K562 (cell line): ENCODE data around the gene SLC43A2. TPM values are rescaled to one million over a fixed set of nuclear protein-coding genes. Genes with fewer than 3 reads are reported as not detected.
A peak's percentile ranks its signal among the peaks of the same experiment; 100 is the strongest.

Experiments used
- CBFA2T3 ChIP-seq: fragments of 450-650 bp; IDR thresholded peaks from 2 replicates; pipeline ENCODE4 v1.6.1; 2017
- CBX5 ChIP-seq: IDR thresholded peaks from 2 replicates; pipeline ENCODE4 v1.6.1; 2014; ENCODE audit warnings: low read depth, borderline replicate concordance
- CXXC5 ChIP-seq: fragments of 250-450 bp; sonication (Bioruptor Pico); IDR thresholded peaks from 2 replicates; pipeline ENCODE4 v1.8.0; 2022; ENCODE audit warnings: inconsistent platforms, mild to moderate bottlenecking, moderate library complexity
- DACH1 ChIP-seq: fragments of 450-650 bp; IDR thresholded peaks from 2 replicates; pipeline ENCODE4 v1.6.1; 2018; ENCODE audit not compliant: partially characterized antibody
- LCOR ChIP-seq: sonication (generic); formaldehyde crosslinking; IDR thresholded peaks from 2 replicates; pipeline ENCODE4 v1.8.0; 2022; ENCODE audit warnings: mild to moderate bottlenecking, missing genetic modification reagents
- MAX ChIP-seq: sonication (generic); formaldehyde crosslinking; IDR thresholded peaks from 2 replicates; pipeline ENCODE4 v1.9.0; 2022; ENCODE audit warnings: mild to moderate bottlenecking, missing genetic modification reagents
- MTA2 ChIP-seq: fragments of 450-650 bp; IDR thresholded peaks from 2 replicates; pipeline ENCODE4 v1.6.1; 2016; ENCODE audit warnings: low read depth
- MTA3 ChIP-seq: fragments of 450-650 bp; formaldehyde crosslinking; IDR thresholded peaks from 2 replicates; pipeline ENCODE4 v1.6.1; 2017; ENCODE audit warnings: mild to moderate bottlenecking, borderline replicate concordance
- NCOA4 ChIP-seq: fragments of 450-650 bp; IDR thresholded peaks from 2 replicates; pipeline ENCODE4 v1.6.1; 2018; ENCODE audit warnings: mild to moderate bottlenecking; ENCODE audit not compliant: partially characterized antibody
- NFIC ChIP-seq: fragments of 450-650 bp; IDR thresholded peaks from 2 replicates; pipeline ENCODE4 v1.6.1; 2017; ENCODE audit warnings: mild to moderate bottlenecking, inconsistent platforms
- PHTF2 ChIP-seq: fragments of 250-450 bp; sonication (Bioruptor Pico); IDR thresholded peaks from 2 replicates; pipeline ENCODE4 v1.5.0; 2021; ENCODE audit warnings: mild to moderate bottlenecking
- POLR2G ChIP-seq: fragments of 200-400 bp; formaldehyde crosslinking; IDR thresholded peaks from 2 replicates; pipeline ENCODE4 v1.6.1; 2017; ENCODE audit warnings: low read depth, mild to moderate bottlenecking, antibody characterized with exemption, low read length, moderate library complexity
- RCOR1 ChIP-seq, 2 experiments: IDR thresholded peaks; 2 replicates each; pipeline ENCODE4 v1.6.1; 2012; ENCODE audit warnings: low read depth in 2 of 2, low read length in 2 of 2, borderline replicate concordance in 1 of 2, improper control_type of control experiment in 1 of 2
- SMARCA5 ChIP-seq: fragments of 450-650 bp; IDR thresholded peaks from 2 replicates; pipeline ENCODE4 v1.6.1; 2016
- SPI1 ChIP-seq: IDR thresholded peaks from 2 replicates; pipeline ENCODE4 v1.6.1; 2011; ENCODE audit warnings: low read depth, low read length, control low read depth, borderline replicate concordance
- TGIF2 ChIP-seq: sonication (generic); formaldehyde crosslinking; IDR thresholded peaks from 2 replicates; pipeline ENCODE4 v1.8.1; 2022; ENCODE audit warnings: mild to moderate bottlenecking, missing genetic modification reagents, moderate library complexity
- XRCC4 ChIP-seq: IDR thresholded peaks from one replicate; pipeline ENCODE4 v1.6.1; 2011; ENCODE audit not compliant: insufficient read depth, insufficient read length; ENCODE audit errors: extremely low read depth
- ZNF316 ChIP-seq: fragments of 450-650 bp; IDR thresholded peaks from 2 replicates; pipeline ENCODE4 v1.6.1; 2016
- ZNF436 ChIP-seq: fragments of 250-450, 450-650 bp; sonication (Bioruptor Pico); formaldehyde crosslinking; IDR thresholded peaks from 2 replicates; pipeline ENCODE4 v1.7.0; 2020; ENCODE audit warnings: mild to moderate bottlenecking
- ZNF584 ChIP-seq: fragments of 200-800 bp; sonication (Bioruptor generic); IDR thresholded peaks from 2 replicates; pipeline ENCODE4 v1.6.1; 2016; ENCODE audit warnings: low read depth, mild to moderate bottlenecking, missing genetic modification characterization, missing compliant biosample characterization
- ZNF830 ChIP-seq: fragments of 250-450 bp; sonication (Bioruptor Pico); IDR thresholded peaks from 2 replicates; pipeline ENCODE4 v1.5.0; 2021; ENCODE audit warnings: mild to moderate bottlenecking
- polyA plus RNA-seq, 8 experiments: library from polyadenylated mRNA; depleted of rRNA in 4 of 8; stranded (reverse) in 5 of 8; unstranded in 3 of 8; fragments of >200 nt; fragmentation: Nextera tagmentation in 2 of 8; fragmentation: Illumina TruSeq in 1 of 8; extraction: Ambion mirVana in 2 of 8; extraction: Trizol in 1 of 8; gene quantifications; 2 replicates each; pipeline versions ENCODE4 v1.2.1 to v1.2.3, GENCODE V29; 2011 to 2014; ENCODE audit warnings: inconsistent platforms in 1 of 8, missing spikeins in 1 of 8
- total RNA-seq, 7 experiments: library from RNA; depleted of rRNA in 6 of 7; stranded (reverse); fragments of >200 nt in 6 of 7; fragmentation: Illumina TruSeq in 2 of 7; extraction: Trizol in 2 of 7; gene quantifications; 2 replicates each; pipeline versions ENCODE4 v1.2.1 to v1.2.3, GENCODE V29; 2011 to 2021; ENCODE audit warnings: low replicate concordance in 1 of 7
- TF ChIP-seq, protein P1 (sequence below), 2 experiments: fragments of 450-650 bp; IDR thresholded peaks; 2 replicates each; pipeline ENCODE4 v1.6.1; 2016
- TF ChIP-seq, protein P2 (sequence below): fragments of 250-450 bp; sonication (Bioruptor Pico); IDR thresholded peaks from 2 replicates; pipeline ENCODE4 v1.4.0; 2020

Gene SLC43A2
- total and polyA plus RNA-seq, 9 of the 15 experiments (the other 6 are each of a cell fraction or from before 2014, with no cell fraction given) = 0.03 to 10.2 (median 3.6) TPM

GRCh38 chr17:1563786-1564613 lies 64.6 kb downstream of the SLC43A2 start (continued):
- TF ChIP-seq, protein P1, sequence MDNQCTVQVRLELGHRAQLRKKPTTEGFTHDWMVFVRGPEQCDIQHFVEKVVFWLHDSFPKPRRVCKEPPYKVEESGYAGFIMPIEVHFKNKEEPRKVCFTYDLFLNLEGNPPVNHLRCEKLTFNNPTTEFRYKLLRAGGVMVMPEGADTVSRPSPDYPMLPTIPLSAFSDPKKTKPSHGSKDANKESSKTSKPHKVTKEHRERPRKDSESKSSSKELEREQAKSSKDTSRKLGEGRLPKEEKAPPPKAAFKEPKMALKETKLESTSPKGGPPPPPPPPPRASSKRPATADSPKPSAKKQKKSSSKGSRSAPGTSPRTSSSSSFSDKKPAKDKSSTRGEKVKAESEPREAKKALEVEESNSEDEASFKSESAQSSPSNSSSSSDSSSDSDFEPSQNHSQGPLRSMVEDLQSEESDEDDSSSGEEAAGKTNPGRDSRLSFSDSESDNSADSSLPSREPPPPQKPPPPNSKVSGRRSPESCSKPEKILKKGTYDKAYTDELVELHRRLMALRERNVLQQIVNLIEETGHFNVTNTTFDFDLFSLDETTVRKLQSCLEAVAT (IDR thresholded peaks at IDR 0.05) = no peak
- TF ChIP-seq LCOR (CRISPR knock-in tag) = 0 out of 2 replicates have a peak, but pooled peaks have one; percentile 25
- peak; percentile 95 for TF ChIP-seq ZNF436
- no peak for TF ChIP-seq PHTF2
- TF ChIP-seq, protein P2, sequence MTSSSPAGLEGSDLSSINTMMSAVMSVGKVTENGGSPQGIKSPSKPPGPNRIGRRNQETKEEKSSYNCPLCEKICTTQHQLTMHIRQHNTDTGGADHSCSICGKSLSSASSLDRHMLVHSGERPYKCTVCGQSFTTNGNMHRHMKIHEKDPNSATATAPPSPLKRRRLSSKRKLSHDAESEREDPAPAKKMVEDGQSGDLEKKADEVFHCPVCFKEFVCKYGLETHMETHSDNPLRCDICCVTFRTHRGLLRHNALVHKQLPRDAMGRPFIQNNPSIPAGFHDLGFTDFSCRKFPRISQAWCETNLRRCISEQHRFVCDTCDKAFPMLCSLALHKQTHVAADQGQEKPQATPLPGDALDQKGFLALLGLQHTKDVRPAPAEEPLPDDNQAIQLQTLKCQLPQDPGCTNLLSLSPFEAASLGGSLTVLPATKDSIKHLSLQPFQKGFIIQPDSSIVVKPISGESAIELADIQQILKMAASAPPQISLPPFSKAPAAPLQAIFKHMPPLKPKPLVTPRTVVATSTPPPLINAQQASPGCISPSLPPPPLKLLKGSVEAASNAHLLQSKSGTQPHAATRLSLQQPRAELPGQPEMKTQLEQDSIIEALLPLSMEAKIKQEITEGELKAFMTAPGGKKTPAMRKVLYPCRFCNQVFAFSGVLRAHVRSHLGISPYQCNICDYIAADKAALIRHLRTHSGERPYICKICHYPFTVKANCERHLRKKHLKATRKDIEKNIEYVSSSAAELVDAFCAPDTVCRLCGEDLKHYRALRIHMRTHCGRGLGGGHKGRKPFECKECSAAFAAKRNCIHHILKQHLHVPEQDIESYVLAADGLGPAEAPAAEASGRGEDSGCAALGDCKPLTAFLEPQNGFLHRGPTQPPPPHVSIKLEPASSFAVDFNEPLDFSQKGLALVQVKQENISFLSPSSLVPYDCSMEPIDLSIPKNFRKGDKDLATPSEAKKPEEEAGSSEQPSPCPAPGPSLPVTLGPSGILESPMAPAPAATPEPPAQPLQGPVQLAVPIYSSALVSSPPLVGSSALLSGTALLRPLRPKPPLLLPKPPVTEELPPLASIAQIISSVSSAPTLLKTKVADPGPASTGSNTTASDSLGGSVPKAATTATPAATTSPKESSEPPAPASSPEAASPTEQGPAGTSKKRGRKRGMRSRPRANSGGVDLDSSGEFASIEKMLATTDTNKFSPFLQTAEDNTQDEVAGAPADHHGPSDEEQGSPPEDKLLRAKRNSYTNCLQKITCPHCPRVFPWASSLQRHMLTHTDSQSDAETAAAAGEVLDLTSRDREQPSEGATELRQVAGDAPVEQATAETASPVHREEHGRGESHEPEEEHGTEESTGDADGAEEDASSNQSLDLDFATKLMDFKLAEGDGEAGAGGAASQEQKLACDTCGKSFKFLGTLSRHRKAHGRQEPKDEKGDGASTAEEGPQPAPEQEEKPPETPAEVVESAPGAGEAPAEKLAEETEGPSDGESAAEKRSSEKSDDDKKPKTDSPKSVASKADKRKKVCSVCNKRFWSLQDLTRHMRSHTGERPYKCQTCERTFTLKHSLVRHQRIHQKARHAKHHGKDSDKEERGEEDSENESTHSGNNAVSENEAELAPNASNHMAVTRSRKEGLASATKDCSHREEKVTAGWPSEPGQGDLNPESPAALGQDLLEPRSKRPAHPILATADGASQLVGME = no peak
- peak in 1 of 2 experiments; percentile 57; a peak in 2 of 4 replicates for TF ChIP-seq RCOR1 (IDR thresholded peaks at IDR 0.05; ENCODE audit: borderline replicate concordance in 1 of 2, low read depth in 2 of 2, low read length in 2 of 2)
- peak; percentile 95 for TF ChIP-seq SMARCA5
- TF ChIP-seq XRCC4 = no peak
- peak; percentile 69 for TF ChIP-seq NCOA4
- TF ChIP-seq ZNF316 = 0 out of 2 replicates have a peak, but pooled peaks have one; percentile 7
- peak; percentile 52 for TF ChIP-seq DACH1
- TF ChIP-seq ZNF584 = no peak
- TF ChIP-seq MTA2 = peak; percentile 57
- 0 out of 2 replicates have a peak, but pooled peaks have one; percentile 18 for TF ChIP-seq SPI1
- 0 out of 2 replicates have a peak, but pooled peaks have one; percentile 37 for TF ChIP-seq CXXC5 (CRISPR knock-in tag)
- TF ChIP-seq TGIF2 (CRISPR knock-in tag) = no peak
- peak; percentile 85 for TF ChIP-seq CBFA2T3
- no peak for TF ChIP-seq CBX5
- no peak; the same call in 1 of the 2 replicates for TF ChIP-seq MAX (CRISPR knock-in tag)
- TF ChIP-seq NFIC = peak; percentile 15; the same call in 1 of the 2 replicates
- TF ChIP-seq MTA3 = 0 out of 2 replicates have a peak, but pooled peaks have one; percentile 17
- no peak for TF ChIP-seq ZNF830 (CRISPR knock-in tag)
- 0 out of 2 replicates have a peak, but pooled peaks have one; percentile 21 for TF ChIP-seq POLR2G
